HG03521 (cell line): ENCODE measurements around the gene ACBD4.
A peak's percentile ranks its signal among the peaks of the same experiment; 100 is the strongest.

Experiments used
- ATAC-seq: cut with Tn5 transposase; IDR thresholded peaks from one replicate; pipeline ENCODE4 v1.9.1; 2021; ENCODE audit warnings: mild to moderate bottlenecking, moderate library complexity; ENCODE audit not compliant: unreplicated experiment

ACBD4 gene

DNA sequence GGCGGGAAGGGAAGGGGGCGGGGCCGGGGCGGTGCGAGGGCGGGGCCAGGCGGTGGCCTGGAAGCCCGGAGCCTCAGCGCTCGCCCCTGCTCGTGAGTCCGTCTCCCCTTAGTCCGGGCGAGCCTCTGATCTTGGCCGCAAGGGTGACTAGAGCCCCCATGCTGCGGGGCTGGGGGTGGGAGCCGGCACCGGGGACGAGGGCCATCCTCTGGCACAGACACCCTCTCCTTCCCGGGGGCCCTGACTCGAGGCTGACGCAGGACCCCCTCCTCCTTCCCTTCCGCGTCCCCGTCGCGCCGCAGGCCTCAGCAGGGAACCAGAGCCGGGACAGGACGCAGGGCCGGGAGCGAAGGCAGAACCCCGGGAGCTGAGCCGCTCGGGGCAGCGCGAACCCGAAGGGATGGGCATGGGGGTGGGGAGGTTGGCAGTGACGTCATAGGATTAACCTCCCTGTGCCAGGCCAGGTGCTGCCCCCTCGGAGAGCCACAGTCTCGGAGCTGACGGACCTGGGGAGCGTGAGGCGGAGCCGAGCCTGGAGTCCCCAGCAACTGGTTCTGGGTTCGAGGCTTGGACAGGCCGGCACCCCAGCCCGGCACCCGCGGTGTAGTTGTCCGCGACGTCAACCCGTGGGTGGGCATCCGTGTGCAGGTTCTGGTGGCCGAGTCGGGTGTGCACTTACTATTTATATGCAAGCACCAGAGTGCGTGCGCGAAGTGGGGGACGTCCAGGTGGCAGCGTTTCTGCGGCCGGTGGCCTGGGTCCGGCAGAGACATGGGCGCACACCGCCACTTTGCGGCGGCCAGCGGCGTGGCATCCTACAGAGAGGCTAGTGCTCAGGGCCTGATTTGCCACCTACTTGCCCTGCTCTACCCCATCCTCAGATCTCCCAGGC lies 2.7 kb upstream of the ACBD4 start:
- peak; percentile 35 for ATAC-seq

DNA sequence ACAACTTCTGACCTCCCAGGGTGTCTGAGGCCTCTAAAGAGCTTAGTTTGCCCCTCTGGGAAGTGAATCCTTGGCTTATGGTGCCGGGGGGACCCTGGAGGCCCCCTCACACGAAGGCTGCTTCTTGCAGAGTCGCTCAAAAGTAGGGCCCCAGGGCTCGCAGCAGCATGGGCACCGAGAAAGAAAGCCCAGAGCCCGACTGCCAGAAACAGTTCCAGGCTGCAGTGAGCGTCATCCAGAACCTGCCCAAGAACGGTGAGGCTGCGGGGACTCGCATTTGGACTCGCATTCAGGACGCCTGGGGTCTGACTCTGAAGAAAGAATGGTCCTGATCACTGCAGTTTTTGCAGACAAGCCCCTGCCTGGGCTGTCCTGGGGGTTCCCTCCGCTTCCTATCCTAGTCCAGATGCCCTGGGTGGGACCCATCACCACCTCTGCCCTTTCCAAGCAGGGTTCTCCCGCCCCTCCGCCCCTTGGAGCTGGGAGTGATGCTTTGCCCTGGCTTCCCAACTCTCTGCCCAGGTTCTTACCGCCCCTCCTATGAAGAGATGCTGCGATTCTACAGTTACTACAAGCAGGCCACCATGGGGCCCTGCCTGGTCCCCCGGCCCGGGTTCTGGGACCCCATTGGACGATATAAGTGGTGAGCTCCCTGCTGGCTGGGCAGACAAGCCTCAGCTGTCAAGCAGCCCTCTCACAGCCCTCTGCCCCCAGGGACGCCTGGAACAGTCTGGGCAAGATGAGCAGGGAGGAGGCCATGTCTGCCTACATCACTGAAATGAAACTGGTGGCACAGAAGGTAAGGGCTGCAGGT lies 698 bp downstream of the ACBD4 start:
- ATAC-seq, result no peak

DNA sequence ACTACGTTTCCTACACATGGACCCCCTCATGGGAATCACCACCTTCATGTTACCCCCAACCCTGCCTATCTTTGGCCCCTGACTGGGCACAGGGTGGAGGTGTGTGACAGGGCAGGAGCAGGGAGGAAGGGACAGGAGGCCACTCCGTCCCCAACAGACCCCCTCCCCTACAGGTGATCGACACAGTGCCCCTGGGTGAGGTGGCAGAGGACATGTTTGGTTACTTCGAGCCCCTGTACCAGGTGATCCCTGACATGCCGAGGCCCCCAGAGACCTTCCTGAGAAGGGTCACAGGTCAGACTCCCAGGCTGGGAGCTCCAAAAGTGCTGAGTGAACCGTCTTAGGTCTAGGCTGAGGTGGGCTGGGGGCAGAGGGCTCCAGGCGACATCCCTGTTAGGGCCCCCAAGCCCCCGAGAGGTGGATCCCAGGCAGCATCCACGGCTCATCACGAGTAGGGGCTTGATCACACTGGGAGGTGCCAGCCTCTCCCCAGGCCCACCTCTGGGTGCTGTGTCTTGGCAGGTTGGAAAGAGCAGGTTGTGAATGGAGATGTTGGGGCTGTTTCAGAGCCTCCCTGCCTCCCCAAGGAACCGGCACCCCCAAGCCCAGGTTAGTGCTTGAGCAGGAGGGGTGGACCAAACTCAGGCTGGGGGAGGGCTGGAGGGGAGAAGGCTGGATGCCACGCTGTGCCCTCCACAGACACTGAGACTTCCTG lies 1.5 kb downstream of the ACBD4 start:
- ATAC-seq, result no peak

DNA sequence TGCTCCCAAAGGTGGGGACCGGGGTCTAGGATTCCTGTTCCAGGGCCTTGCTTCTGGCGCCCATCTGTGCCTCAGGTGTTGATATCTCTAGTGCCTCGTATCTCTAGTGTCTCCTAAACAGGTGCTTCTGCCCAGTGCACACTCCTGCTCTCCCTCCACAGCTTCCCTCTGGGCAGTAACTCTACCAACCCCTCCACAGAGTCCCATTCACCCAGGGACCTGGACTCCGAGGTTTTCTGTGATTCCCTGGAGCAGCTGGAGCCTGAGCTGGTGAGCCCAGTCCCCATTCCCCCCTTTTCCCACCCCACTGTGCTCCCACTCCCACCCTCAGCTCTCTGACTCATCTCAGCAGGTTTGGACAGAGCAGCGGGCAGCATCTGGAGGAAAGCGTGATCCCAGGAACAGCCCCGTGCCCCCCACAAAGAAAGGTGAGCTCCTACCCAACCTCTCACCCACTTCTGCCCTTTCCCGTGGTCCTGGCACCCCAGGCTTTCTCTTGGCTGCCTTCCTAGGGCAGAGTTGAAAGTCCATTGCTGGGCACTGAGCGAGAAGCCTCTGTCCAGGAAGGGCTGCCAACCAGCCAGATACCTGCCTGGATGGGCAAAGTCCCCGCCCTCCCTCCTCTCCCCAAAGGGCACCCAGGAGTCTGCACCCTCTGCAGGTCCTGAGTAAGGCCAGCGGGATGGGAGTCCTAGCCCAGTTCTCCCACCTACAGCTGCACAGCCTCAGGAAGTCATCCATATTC lies 2.2 kb downstream of the ACBD4 start:
- no peak for ATAC-seq

DNA sequence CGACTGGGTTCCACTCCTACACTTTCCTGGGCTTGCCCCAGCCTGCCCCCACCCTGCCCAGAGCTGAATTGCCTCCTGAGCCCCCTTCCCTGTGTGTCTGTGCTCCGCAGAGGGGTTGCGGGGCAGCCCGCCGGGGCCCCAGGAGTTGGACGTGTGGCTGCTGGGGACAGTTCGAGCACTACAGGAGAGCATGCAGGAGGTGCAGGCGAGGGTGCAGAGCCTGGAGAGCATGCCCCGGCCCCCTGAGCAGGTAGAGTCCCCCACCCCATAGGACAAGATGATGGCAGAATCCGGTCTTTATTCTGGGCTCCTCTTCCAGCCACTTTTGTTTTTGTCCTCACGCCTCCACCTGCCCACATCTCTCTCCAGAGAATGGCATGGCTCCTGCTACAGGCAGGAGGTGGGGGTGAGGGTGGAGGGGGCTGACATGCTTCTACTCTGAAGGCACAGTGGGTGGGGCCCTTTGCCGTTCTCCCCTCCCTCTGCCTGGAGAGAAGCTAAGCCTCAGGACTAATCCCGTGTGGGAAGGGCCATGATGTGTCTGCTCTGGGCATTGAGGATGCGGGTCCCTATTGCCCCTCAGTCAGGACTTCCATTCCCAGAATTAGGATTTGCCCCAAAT lies 3.5 kb downstream of the ACBD4 start:
- no peak for ATAC-seq

DNA sequence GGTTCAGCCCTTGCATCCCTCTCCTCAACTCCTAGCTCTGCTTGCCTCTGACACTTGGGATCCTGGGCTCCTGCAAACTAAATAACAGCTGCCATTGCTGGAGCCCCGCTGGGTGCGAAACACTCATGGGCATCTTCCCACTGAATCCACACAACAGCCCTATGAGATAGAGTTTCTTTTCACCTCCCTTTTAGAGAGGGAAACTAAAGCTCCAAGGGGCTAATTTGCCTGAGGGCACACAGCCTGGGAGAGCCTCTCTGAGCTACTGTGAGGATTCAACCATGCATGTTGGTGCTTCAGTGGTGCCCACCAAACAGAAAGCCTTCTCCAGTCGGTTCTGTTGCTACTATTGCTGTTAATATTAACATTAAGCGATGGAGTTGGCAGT lies 4.0 kb downstream of the ACBD4 start:
- no peak for ATAC-seq

DNA sequence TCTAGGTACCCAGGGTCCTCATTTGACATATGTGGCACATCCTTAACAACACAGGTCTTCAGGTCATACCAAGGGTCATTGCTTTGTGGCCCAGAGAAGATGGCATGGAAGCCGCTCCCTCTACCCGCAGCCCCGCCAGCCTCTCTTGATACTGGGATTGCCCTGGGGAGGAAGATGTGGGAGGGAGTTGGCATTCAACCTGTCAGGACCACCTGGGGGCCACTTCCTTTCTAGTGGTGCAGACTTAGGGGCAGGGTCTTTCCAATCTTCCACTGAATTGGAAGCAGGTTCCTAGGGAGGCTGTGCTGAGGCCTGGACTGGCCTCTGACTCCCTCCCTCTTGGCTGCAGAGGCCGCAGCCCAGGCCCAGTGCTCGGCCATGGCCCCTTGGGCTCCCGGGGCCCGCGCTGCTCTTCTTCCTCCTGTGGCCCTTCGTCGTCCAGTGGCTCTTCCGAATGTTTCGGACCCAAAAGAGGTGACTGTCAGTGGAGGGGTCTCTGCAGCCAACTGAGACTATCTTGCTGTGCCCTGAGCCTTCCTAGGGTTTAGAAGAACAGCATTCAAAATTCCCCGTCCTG lies 7.7 kb downstream of the ACBD4 start:
- ATAC-seq, result no peak

DNA sequence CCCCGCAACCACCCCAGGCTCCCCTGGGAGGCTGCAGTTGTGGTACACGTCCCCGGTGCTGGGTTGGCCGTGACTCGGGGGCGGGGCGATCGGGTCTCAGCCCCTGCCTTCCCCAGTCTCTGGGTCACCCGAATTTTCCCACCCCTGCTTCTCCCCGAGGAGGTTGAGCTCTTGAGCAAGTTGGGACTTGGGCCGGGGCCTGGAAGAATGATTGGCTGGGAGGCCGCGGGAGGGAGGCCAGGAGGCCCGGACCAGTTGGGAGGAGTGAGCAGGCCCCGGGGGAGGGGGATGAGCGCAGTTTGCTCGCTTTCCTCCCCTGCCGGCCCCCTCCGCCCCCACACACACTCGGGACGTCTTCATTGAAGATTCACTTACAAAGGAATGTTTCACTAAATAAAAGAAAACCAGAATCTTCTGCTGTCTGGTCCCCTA lies 8.3 kb downstream of the ACBD4 start:
- no peak for ATAC-seq

DNA sequence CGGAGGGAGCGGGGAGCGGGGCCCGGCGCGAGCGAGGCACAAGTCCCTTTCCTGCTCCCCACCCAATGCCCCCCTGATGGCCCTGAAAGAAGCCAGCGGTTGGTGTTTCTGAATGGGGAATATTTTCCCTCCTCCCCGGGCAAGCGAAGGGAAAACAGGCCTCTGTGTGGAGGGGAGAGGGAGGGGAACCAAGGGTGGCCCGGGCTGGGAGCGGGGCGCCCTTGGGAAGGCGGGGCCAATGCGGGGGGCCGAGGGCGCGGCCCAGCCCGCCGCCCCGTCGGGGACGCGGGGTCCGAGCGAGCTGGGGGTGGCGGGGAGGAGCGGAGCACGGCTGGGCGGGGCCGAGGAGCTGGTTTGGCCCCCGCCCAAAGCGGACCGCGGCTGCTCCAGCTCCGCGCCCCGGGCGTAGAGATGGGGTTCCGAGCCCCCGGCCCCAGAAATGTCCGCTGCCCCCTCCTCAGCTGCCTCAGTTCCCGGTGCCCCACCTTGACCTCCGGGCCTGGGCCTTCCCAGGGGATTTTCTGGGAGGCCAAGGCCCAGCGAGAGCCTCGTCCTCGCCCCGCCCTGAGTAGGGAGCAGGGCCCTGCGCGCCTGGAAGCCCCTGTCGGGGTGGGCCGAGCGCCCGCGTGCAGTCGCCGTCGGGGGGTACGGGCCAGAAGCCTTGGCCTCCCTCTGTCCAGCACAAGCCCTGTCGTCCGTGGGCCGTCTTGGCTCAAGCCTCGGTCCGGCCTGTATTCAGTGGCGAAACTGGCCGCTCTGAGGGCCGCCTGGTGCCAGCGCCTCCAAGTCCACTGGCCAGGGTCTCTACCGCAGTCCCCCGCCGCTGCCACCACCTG lies 8.9 kb downstream of the ACBD4 start:
- no peak for ATAC-seq

DNA sequence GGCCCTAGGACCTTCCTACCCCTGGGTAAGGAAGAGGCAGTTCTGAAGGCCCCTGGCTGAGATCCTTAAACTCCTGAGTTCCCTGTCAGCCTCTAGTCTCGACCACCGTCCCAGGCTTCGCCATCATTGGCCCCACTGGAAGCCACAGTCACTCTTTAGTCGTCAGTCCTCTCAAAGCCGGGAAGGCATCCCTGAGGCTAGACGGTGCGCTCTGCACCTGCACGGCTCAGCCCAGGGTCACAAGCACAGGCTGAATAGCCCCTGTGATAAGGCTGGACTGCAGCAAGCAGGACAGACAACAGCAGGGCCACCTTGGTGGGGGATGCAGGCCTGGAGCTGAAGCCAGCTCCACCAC lies 9.5 kb downstream of the ACBD4 start:
- ATAC-seq, result no peak

DNA sequence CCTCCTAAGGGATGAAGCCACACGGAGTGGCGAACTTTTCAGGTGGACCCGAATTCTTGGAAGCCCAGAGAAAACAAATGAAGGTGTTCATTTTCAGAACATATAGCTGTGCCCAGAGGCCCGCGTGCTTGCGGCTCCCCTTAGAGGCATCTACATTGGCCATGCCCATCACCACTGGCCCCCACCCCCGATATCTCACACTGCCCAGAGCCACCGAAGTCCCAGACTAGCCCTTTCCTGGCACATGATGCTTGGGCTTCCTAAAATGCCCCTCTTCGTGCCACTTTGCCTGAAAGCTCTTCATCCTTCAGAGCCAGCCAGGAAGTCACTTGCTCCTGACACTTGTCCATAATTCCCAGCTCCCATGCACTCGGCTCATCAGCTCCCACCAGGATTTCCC lies 10.7 kb downstream of the ACBD4 start:
- ATAC-seq, result no peak

DNA sequence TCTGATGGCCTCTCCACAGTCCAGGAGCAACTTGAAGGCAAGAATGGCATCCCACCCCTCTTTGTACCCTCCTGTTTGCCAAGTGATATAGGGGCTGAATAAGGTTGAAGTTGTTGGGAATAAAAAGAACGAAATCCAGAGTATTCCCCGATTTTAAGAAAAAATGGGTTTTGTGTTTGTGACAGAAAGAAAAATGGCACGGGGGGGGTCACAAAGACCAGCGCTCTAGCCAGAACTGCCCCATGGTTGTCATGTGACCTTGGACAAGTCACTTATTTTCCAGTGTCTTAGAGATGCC lies 11.1 kb downstream of the ACBD4 start:
- ATAC-seq, result no peak

DNA sequence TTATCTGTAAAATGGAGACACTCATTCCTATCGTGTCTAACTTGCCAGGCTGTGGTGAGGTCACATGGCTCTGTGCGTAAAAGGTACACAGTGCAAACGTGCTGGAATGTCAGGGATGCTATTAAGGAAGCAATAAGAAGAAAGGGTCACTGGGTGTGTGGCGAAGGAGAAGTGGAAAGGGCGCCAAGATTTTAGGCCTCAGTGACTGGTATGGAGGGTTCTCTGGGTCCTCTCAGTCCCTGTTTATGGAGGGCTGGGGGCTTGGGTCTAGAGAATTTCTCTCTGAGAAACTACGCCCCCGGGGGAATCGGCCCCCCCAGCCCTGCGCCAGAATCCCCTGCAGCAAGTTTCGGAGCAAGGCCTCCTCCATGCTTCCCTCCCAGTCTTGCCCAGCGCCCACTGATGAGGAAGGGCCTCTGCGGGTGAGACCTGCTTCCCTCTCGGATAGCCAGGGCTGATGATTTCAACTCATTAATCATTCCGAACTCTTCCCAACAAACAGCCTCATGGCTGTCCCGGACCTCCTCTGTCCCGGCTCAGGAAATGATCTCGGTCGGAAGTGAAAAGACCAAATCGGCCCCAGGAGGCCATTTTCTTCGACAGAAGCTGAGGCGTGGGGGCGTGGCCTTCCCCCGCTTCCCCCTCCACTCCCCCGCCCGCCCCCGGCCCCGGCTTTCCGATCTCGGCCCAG lies 11.5 kb downstream of the ACBD4 start:
- ATAC-seq, result no peak

DNA sequence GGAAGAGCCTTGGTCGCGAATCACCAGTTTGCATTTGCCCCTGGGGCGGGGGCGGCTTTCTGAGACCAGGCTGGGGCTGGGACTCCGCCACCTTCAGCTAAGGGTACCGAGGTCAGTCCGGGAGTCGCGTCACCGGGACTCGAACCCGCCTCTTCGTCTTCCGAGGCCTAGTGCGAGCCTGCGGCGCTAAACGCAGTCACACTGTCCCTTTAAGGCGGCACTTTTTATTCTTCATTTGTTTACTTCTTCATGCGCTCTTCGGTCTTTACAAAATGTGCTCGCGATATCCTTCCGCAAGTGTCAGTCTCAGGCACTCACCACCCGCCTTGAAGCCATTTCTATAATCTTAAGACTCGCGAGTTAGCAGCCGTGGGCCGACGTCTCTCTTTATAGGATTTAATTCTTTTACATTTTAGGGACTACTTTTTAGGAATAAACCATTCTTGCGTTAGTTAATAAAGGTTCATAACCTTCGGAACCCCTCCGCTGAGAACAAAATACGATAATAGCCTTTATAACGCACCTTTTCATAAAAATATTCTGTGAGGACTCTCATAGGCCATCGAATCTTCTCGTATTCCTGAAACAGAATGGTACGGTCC lies 12.2 kb downstream of the ACBD4 start:
- peak; percentile 15 for ATAC-seq

DNA sequence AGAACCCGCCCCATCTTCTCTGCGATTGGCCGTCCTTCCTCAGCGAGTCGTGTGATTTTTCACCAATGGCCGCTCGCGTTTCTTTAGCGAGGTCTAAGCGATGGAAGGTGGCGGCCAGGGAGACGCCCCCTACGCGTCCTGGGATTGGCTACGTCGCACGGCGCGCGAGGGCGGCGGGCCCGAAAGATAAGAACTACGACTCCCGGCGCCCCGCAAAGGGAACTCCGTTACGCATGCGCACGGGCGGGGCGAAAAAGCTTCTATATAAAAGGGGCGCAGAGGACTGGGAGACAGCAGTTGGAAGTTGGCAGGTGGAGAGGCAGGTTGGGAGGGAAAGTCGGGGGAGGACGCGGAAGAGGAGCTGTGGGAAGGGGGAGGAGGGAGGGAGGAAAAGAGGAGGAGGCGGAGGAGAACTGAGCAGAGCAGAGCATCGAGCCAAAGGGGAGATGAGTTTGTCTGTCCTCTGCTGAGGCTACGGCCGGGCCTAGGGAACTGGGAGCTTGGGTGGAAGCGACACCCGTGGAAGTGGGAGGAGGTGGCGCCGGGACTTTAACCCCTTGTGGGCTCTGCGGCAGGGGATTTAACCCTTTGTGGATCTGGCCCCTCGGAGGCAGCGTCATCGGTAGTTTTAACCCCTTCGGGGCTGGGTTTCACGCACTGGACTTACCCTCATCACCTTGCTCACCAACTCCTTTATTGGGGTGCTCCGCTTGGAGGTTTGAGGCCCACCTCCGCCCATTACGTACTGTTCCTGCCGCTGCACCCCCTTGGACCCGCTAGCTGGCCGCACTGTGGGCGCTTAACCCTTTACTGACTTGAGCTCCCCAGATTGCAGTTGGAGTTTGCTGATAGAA lies 12.9 kb downstream of the ACBD4 start, which contains the start of gene HEXIM1:
TSS of gene HEXIM1 (plus strand) at position 293 of the 854 bp plus-strand sequence. CDS start 716 bp downstream, outside the sequence.
- peak; percentile 73 for ATAC-seq

DNA sequence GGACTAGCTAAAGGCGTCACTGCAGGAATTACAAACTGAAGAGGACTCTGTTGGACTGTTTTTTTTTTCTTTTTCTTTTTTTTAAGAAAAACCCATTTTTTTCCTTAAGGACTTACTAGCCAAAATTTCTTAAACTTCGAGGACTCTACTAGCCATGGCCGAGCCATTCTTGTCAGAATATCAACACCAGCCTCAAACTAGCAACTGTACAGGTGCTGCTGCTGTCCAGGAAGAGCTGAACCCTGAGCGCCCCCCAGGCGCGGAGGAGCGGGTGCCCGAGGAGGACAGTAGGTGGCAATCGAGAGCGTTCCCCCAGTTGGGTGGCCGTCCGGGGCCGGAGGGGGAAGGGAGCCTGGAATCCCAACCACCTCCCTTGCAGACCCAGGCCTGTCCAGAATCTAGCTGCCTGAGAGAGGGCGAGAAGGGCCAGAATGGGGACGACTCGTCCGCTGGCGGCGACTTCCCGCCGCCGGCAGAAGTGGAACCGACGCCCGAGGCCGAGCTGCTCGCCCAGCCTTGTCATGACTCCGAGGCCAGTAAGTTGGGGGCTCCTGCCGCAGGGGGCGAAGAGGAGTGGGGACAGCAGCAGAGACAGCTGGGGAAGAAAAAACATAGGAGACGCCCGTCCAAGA lies 13.7 kb downstream of the ACBD4 start:
- no peak for ATAC-seq
